A673 (cell line): ENCODE results near the gene CTAGE6.
"Not testable (repeated sequence)": the region's sequence is repeated elsewhere in the genome, so short reads cannot be mapped to it uniquely, and the experiment has no call there.

ENCODE experiments used
- CTCF ChIP-seq: fragments of 300-800, 200-600 bp; sonication (generic); conservative IDR thresholded peaks from 2 replicates; pipeline ENCODE4 v1.5.1; 2017; ENCODE audit warnings: low read depth, mild to moderate bottlenecking, antibody characterized with exemption, low read length, moderate library complexity, mixed read lengths
- EZH2 ChIP-seq: fragments of 200-600 bp; sonication (generic); IDR thresholded peaks from 2 replicates; pipeline ENCODE4 v1.6.1; 2017; ENCODE audit warnings: borderline replicate concordance, low read depth, mild to moderate bottlenecking, mixed read lengths, antibody characterized with exemption, low read length; ENCODE audit not compliant: poor library complexity, severe bottlenecking

GRCh38 chr7:143772738-143773468 is 15.4 kb upstream of the CTAGE6 start:
- not testable (repeated sequence) for TF ChIP-seq EZH2, CTCF
